ENCODE measurements around the gene LFNG.

GRCh38 chr7:2471022-2471329 is 48.6 kb upstream of the LFNG start:
- no peak for TF ChIP-seq CTCF (IDR thresholded peaks at IDR 0.05)
- TF ChIP-seq POLR2AphosphoS5 (IDR thresholded peaks at IDR 0.05), result no peak
- no peak for TF ChIP-seq POLR2A (IDR thresholded peaks at IDR 0.05)

All from upper lobe of left lung (tissue), 4 donors.